ENCODE results near the gene GRID2.

DNA sequence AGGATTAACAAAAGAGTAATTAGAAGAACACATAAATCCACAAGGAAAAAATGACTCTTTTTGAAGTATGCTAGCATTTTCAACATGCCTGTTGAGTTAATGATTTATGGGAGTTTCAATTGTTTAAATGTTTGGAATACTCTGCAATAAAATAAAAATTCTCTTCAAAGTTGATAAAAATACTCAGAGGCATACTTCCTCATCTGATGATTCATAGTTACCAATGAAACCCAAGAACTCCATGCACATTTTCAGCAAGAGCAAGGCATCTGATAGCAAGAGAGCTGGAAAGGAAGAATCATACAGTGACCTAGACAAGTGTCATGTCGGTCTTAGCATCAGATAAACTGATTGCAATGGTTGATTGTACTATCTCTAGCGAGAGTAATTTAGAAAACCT lies 1081.1 kb downstream of the GRID2 start:
- TF ChIP-seq, protein P1, sequence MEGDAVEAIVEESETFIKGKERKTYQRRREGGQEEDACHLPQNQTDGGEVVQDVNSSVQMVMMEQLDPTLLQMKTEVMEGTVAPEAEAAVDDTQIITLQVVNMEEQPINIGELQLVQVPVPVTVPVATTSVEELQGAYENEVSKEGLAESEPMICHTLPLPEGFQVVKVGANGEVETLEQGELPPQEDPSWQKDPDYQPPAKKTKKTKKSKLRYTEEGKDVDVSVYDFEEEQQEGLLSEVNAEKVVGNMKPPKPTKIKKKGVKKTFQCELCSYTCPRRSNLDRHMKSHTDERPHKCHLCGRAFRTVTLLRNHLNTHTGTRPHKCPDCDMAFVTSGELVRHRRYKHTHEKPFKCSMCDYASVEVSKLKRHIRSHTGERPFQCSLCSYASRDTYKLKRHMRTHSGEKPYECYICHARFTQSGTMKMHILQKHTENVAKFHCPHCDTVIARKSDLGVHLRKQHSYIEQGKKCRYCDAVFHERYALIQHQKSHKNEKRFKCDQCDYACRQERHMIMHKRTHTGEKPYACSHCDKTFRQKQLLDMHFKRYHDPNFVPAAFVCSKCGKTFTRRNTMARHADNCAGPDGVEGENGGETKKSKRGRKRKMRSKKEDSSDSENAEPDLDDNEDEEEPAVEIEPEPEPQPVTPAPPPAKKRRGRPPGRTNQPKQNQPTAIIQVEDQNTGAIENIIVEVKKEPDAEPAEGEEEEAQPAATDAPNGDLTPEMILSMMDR (IDR thresholded peaks at IDR 0.05): no peak
- TF ChIP-seq POLR2AphosphoS5 (IDR thresholded peaks at IDR 0.05) (no peak), POLR2A (IDR thresholded peaks at IDR 0.05) (no peak)

Data from upper lobe of left lung (tissue), 4 donors.